Activated CD8-positive, alpha-beta memory T cell treated with anti-CD3 and anti-CD28 coated beads, Interleukin-2, amount 10 ng/mL, durations not matched to agents 7 days and 5 days (primary cell): ENCODE results near the gene TXNL4A. TPM values are rescaled to one million over a fixed set of nuclear protein-coding genes. Genes with fewer than 3 reads are reported as not detected.

Source experiments
- ATAC-seq: fragments of 150-1000 bp; cut with Tn5 transposase; one replicate; pipeline ENCODE4 v1.10.0; 2021; ENCODE audit warnings: moderate library complexity
- CTCF ChIA-PET: fragments of 350-600 bp; sonication (Branson Sonifier 250); formaldehyde crosslinking; loops from one replicate; lab custom pipeline; 2021; ENCODE audit warnings: antibody characterized with exemption; lab: Charles Lee
- DNase-seq: peaks from one replicate; pipeline ENCODE4 v3.0.0-alpha.2; 2020
- H3K27ac Mint-ChIP-seq: one replicate; pipeline ENCODE4 v1.8.0; 2021; ENCODE audit warnings: mild to moderate bottlenecking, mixed read lengths
- H3K27me3 Mint-ChIP-seq: one replicate; pipeline ENCODE4 v1.8.0; 2021; ENCODE audit warnings: mixed read lengths
- H3K36me3 Mint-ChIP-seq: one replicate; pipeline ENCODE4 v1.8.0; 2021; ENCODE audit warnings: mild to moderate bottlenecking, mixed read lengths
- H3K4me1 Mint-ChIP-seq: one replicate; pipeline ENCODE4 v1.8.0; 2021; ENCODE audit warnings: mixed read lengths
- H3K4me3 Mint-ChIP-seq: one replicate; pipeline ENCODE4 v1.8.0; 2021; ENCODE audit warnings: mild to moderate bottlenecking, moderate library complexity, mixed read lengths
- H3K9me3 Mint-ChIP-seq: one replicate; pipeline ENCODE4 v1.8.0; 2022; ENCODE audit warnings: low read depth, mixed read lengths
- total RNA-seq, 2 experiments: library from RNA; stranded (reverse); gene quantifications; one replicate each; pipeline ENCODE4 v1.2.3, GENCODE V29; 2021

TXNL4A gene
- total RNA-seq, 2 experiments from 2014 or later = 140 to 151 TPM

DNA sequence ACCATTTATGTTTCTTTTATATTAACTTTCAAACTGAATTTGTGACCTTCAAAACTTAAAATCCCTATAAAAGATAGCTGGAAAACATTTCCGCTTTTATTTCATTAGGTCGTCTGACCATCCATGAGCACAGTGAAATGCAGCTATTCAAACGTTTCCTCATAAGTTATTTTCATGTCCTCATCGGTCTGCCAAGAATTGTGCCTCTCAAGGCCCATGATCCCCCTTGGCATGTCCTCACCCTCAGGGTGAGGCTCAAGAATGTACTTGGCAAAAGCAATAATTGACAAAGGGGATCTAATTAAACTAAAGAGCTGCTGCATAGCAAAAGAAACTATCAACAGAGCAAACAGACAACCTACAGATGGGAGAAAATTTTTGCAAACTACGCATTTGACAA lies 49.3 kb downstream of the TXNL4A start:
- Mint-ChIP-seq H3K9me3 (peaks cover 4% of the 10 kb centered on the region), H3K4me1 (peaks cover 5% of the 10 kb centered on the region), H3K27me3 (no peaks in the 10 kb centered on the region), H3K27ac (no peak overlapping the region), H3K4me3 (no peak overlapping the region), H3K36me3 (peaks cover 54% of the 10 kb centered on the region)
- DNase-seq (no peak), ATAC-seq (no peak)
- CTCF ChIA-PET = no interaction called here

DNA sequence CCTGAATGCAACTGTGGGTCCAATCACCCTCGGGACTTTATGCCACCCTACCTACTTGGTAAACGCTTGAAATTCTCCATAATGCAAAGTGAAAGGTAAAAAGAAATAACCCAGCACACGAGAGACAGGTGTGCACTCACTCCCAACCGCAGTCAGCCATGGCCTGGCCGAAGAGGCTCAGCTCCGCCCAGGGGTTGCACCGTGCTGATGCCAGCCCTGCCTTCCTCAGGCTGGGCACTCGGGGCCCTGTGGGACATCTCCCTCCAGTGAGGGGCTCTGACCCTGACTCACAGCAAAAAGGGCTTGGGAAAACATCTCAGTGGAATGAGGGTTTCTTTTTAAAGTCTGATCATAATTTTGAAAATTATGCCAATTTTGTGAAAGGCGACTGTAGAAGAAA lies 50.2 kb downstream of the TXNL4A start:
- DNase-seq (no peak), ATAC-seq (no peak)
- Mint-ChIP-seq H3K36me3 (peaks cover 61% of the 10 kb centered on the region), H3K4me1 (peaks cover 2% of the 10 kb centered on the region), H3K27ac (no peak overlapping the region), H3K4me3 (no peak overlapping the region), H3K27me3 (no peaks in the 10 kb centered on the region), H3K9me3 (peaks cover 8% of the 10 kb centered on the region)
- CTCF ChIA-PET = no interaction called here

GRCh38 chr18:79937103-79937860 lies 51.1 kb downstream of the TXNL4A start:
- no peak overlapping the region for H3K4me3 Mint-ChIP-seq
- peaks cover 68% of the 10 kb centered on the region for H3K36me3 Mint-ChIP-seq
- H3K27ac Mint-ChIP-seq = no peak overlapping the region
- CTCF ChIA-PET = no interaction called here
- H3K4me1 Mint-ChIP-seq = no peaks in the 10 kb centered on the region
- H3K9me3 Mint-ChIP-seq = peaks cover 16% of the 10 kb centered on the region
- ATAC-seq (no peak), DNase-seq (no peak)
- H3K27me3 Mint-ChIP-seq = no peaks in the 10 kb centered on the region

DNA sequence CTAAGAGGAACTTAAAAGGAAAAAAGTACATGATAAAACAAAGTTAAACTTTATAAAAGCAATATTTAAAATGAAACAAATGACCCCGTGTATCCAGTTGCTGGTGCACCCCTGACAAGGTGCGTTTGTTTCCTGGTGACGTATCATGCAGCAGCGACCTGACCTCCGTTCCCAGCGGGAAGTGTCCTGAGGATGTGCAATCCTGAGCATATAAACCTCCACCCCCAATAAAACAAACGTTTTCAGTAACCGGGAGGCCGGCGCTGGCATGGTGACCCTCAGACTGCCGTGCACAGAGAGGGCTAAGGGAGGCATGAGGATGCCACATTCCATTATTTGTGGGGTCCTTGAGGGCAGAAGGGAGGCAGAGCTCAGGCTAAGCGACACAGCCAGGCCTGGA lies 51.7 kb downstream of the TXNL4A start:
- CTCF ChIA-PET = no interaction called here
- H3K36me3 Mint-ChIP-seq = peaks cover 71% of the 10 kb centered on the region
- no peak overlapping the region for H3K27ac Mint-ChIP-seq
- H3K4me3 Mint-ChIP-seq = no peak overlapping the region
- ATAC-seq (no peak), DNase-seq (no peak)
- no peaks in the 10 kb centered on the region for H3K27me3 Mint-ChIP-seq
- H3K9me3 Mint-ChIP-seq = peaks cover 20% of the 10 kb centered on the region
- no peaks in the 10 kb centered on the region for H3K4me1 Mint-ChIP-seq

GRCh38 chr18:79935925-79936324 lies 52.4 kb downstream of the TXNL4A start:
- Mint-ChIP-seq H3K27ac (no peak overlapping the region), H3K36me3 (peaks cover 75% of the 10 kb centered on the region), H3K4me1 (no peaks in the 10 kb centered on the region), H3K27me3 (no peaks in the 10 kb centered on the region), H3K9me3 (peaks cover 26% of the 10 kb centered on the region), H3K4me3 (no peak overlapping the region)
- DNase-seq = no peak
- ATAC-seq = no peak
- CTCF ChIA-PET = no interaction called here

GRCh38 chr18:79935499-79935898 lies 52.9 kb downstream of the TXNL4A start:
- H3K27me3 Mint-ChIP-seq = no peaks in the 10 kb centered on the region
- no peaks in the 10 kb centered on the region for H3K4me1 Mint-ChIP-seq
- peaks cover 75% of the 10 kb centered on the region for H3K36me3 Mint-ChIP-seq
- ATAC-seq = no peak
- peaks cover 26% of the 10 kb centered on the region for H3K9me3 Mint-ChIP-seq
- CTCF ChIA-PET = no interaction called here
- DNase-seq = no peak
- no peak overlapping the region for H3K4me3 Mint-ChIP-seq
- no peak overlapping the region for H3K27ac Mint-ChIP-seq

- Mint-ChIP-seq H3K9me3 (peaks cover 27% of the 10 kb centered on the region), H3K27me3 (no peaks in the 10 kb centered on the region), H3K27ac (no peak overlapping the region), H3K4me3 (no peak overlapping the region), H3K36me3 (peaks cover 74% of the 10 kb centered on the region), H3K4me1 (no peaks in the 10 kb centered on the region)
- no peak for ATAC-seq
- no peak for DNase-seq
- CTCF ChIA-PET = no interaction called here
Measured at GRCh38 chr18:79935098-79935480, 53.3 kb downstream of the TXNL4A start.

- H3K36me3 Mint-ChIP-seq = peaks cover 74% of the 10 kb centered on the region
- no peak overlapping the region for H3K4me3 Mint-ChIP-seq
- no peaks in the 10 kb centered on the region for H3K4me1 Mint-ChIP-seq
- H3K27me3 Mint-ChIP-seq = no peaks in the 10 kb centered on the region
- no peak overlapping the region for H3K27ac Mint-ChIP-seq
- H3K9me3 Mint-ChIP-seq = peaks cover 32% of the 10 kb centered on the region
- DNase-seq (no peak), ATAC-seq (no peak)
- CTCF ChIA-PET = no interaction called here
Measured at GRCh38 chr18:79934311-79935097, 53.9 kb downstream of the TXNL4A start.

DNA sequence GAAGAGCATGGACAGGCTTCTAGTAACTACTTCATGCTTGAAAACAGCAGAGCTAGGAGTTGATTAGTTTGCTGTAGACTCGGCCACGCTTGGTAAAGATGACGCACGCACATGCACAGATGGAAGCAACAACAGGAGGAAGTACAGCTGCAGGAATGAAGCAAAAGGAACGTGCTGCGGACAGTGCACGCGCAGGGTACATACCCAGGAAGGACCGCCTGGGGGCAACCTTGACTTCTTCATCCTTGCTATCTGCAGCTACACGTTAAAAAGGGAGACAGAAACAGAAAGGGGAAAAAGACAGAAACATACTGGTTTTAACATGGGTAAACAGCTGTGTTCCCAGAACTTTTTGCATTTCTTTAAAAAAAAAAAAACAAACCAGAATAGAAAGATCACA lies 54.6 kb downstream of the TXNL4A start:
- CTCF ChIA-PET = no interaction called here
- H3K4me3 Mint-ChIP-seq = no peak overlapping the region
- no peak for ATAC-seq

DNA sequence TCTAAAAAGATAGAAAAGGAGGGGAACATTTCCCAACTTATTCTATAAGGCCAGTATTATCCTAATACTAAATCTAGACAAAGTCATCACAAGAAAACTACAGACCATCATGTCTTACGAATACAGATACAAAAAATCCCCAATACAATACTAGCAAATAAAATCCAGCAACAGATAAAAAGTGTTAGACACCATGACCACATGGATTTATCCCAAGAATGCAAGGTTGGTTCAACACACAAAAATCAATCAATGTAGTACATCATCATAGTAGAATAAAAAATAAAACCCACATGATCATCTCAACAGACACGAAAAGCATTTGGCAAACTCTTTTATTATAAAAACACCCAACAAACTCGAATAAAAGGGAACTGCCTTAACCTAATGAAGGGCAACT lies 55.5 kb downstream of the TXNL4A start:
- Mint-ChIP-seq H3K4me3 (no peak overlapping the region), H3K9me3 (peaks cover 37% of the 10 kb centered on the region), H3K27ac (no peak overlapping the region), H3K27me3 (no peaks in the 10 kb centered on the region), H3K4me1 (no peaks in the 10 kb centered on the region), H3K36me3 (peaks cover 82% of the 10 kb centered on the region)
- CTCF ChIA-PET = no interaction called here
- ATAC-seq (no peak), DNase-seq (no peak)

More for the DNA sequence above, 54.6 kb downstream of the TXNL4A start:
- no peaks in the 10 kb centered on the region for H3K4me1 Mint-ChIP-seq
- no peak overlapping the region for H3K27ac Mint-ChIP-seq
- no peak for DNase-seq
- peaks cover 37% of the 10 kb centered on the region for H3K9me3 Mint-ChIP-seq
- H3K27me3 Mint-ChIP-seq = no peaks in the 10 kb centered on the region
- peaks cover 76% of the 10 kb centered on the region for H3K36me3 Mint-ChIP-seq

DNA sequence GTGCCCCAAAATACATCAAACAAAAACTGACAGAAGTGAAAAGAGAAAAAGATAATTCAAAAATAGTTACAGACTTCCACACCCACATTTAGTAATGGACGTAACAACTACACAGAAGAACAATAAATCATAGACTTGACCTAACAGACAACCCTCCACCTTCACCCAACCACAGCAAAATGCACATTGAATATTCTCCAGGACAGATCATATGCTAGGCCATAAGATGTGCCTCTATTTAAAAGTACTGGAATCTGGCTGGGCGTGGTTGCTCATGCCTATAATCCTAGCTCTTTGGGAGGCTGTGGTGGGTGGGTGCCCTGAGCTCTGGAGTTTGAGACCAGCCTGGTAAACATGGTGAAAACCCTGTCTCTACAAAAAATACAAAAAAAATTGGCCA lies 56.9 kb downstream of the TXNL4A start:
- no peak overlapping the region for H3K27ac Mint-ChIP-seq
- no peaks in the 10 kb centered on the region for H3K27me3 Mint-ChIP-seq
- H3K4me1 Mint-ChIP-seq = no peaks in the 10 kb centered on the region
- DNase-seq (no peak), ATAC-seq (no peak)
- CTCF ChIA-PET = no interaction called here
- peaks cover 37% of the 10 kb centered on the region for H3K9me3 Mint-ChIP-seq
- H3K4me3 Mint-ChIP-seq = no peak overlapping the region
- H3K36me3 Mint-ChIP-seq = peaks cover 70% of the 10 kb centered on the region

DNA sequence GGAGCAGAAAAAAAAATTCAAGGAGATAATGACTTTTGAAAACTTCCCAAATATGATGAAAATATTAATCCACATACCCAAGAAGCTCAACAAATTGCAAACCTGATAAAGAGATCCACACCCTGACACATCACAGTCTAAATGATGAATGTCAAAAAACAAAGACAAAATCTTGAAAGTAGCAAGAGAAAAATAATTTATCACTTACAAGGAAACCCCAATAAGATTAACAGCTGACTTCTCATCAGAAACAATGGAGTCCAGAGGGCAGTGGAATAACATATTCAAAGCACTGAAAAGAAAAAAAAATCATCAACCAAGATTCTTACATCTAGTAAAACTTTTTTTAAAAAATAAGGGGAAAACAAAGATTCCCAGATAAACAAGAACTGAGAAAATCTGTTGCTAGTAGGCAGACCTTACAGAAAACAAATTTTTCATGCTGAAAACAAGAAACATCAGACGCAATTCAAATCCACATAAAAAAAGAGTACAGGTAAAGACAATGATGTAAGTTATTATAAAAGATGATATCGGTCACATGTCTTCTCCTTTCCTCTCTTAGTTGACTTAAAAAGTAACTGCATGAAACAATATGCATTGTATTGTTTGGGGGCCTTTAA lies 58.2 kb downstream of the TXNL4A start:
- peaks cover 33% of the 10 kb centered on the region for H3K9me3 Mint-ChIP-seq
- CTCF ChIA-PET = no interaction called here

GRCh38 chr18:79928563-79928960 lies 59.8 kb downstream of the TXNL4A start:
- peaks cover 48% of the 10 kb centered on the region for H3K36me3 Mint-ChIP-seq
- DNase-seq = no peak
- no peaks in the 10 kb centered on the region for H3K4me1 Mint-ChIP-seq
- H3K4me3 Mint-ChIP-seq = no peak overlapping the region
- no peak overlapping the region for H3K27ac Mint-ChIP-seq
- no peaks in the 10 kb centered on the region for H3K27me3 Mint-ChIP-seq
- CTCF ChIA-PET = no interaction called here
- ATAC-seq = no peak
- peaks cover 31% of the 10 kb centered on the region for H3K9me3 Mint-ChIP-seq

More for the DNA sequence above, 58.2 kb downstream of the TXNL4A start:
- Mint-ChIP-seq H3K27ac (no peak overlapping the region), H3K4me3 (no peak overlapping the region), H3K4me1 (no peaks in the 10 kb centered on the region), H3K27me3 (no peaks in the 10 kb centered on the region), H3K36me3 (peaks cover 58% of the 10 kb centered on the region)
- ATAC-seq (no peak), DNase-seq (no peak)
